Type B pancreatic cell (in vitro differentiated cells): Measurements from ENCODE around the gene OPA3. TPM values are rescaled to one million over a fixed set of nuclear protein-coding genes. Genes with fewer than 3 reads are reported as not detected.
A peak's percentile ranks its signal among the peaks of the same experiment; 100 is the strongest.

Experiments
- DNase-seq: peaks from one replicate; pipeline ENCODE4 v3.0.0; 2021; ENCODE audit warnings: mixed read lengths; ENCODE audit not compliant: unreplicated experiment; ENCODE audit errors: extremely low spot score
- H3K27ac Mint-ChIP-seq: 2 replicates; pipeline ENCODE4 v1.8.0; 2021; ENCODE audit warnings: mild to moderate bottlenecking, mixed read lengths
- H3K27me3 Mint-ChIP-seq: 2 replicates; pipeline ENCODE4 v1.8.0; 2021; ENCODE audit warnings: mixed read lengths
- H3K36me3 Mint-ChIP-seq: 2 replicates; pipeline ENCODE4 v1.8.0; 2021; ENCODE audit warnings: mixed read lengths
- H3K4me1 Mint-ChIP-seq: one replicate; pipeline ENCODE4 v1.8.0; 2021; ENCODE audit warnings: mixed read lengths; ENCODE audit not compliant: unreplicated experiment
- H3K4me3 Mint-ChIP-seq: 2 replicates; pipeline ENCODE4 v1.8.0; 2021; ENCODE audit warnings: mild to moderate bottlenecking, mixed read lengths
- H3K9me3 Mint-ChIP-seq: 2 replicates; pipeline ENCODE4 v1.8.0; 2021; ENCODE audit warnings: mixed read lengths
- total RNA-seq: library from RNA; stranded (reverse); gene quantifications from 2 replicates; pipeline ENCODE4 v1.2.1, GENCODE V29; 2021; ENCODE audit warnings: low replicate concordance
- TF ChIP-seq, protein P1 (sequence below): fragments of 200-600 bp; sonication (generic); conservative IDR thresholded peaks from 2 replicates; pipeline ENCODE4 v1.5.0; 2021; ENCODE audit warnings: antibody characterized with exemption, mild to moderate bottlenecking

Gene OPA3
- total RNA-seq, 1 donor from 2014 or later = 10.1 TPM

GRCh38 chr19:45524575-45525129 lies 60.0 kb downstream of the OPA3 start:
- H3K9me3 Mint-ChIP-seq = no peaks in the 10 kb centered on the region
- peaks cover 20% of the 10 kb centered on the region for H3K36me3 Mint-ChIP-seq
- TF ChIP-seq, protein P1, sequence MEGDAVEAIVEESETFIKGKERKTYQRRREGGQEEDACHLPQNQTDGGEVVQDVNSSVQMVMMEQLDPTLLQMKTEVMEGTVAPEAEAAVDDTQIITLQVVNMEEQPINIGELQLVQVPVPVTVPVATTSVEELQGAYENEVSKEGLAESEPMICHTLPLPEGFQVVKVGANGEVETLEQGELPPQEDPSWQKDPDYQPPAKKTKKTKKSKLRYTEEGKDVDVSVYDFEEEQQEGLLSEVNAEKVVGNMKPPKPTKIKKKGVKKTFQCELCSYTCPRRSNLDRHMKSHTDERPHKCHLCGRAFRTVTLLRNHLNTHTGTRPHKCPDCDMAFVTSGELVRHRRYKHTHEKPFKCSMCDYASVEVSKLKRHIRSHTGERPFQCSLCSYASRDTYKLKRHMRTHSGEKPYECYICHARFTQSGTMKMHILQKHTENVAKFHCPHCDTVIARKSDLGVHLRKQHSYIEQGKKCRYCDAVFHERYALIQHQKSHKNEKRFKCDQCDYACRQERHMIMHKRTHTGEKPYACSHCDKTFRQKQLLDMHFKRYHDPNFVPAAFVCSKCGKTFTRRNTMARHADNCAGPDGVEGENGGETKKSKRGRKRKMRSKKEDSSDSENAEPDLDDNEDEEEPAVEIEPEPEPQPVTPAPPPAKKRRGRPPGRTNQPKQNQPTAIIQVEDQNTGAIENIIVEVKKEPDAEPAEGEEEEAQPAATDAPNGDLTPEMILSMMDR = no peak
- DNase-seq = no peak
- H3K4me3 Mint-ChIP-seq = no peak overlapping the region
- peaks cover 21% of the 10 kb centered on the region for H3K27me3 Mint-ChIP-seq
- H3K27ac Mint-ChIP-seq = no peak overlapping the region
- H3K4me1 Mint-ChIP-seq = peaks cover 19% of the 10 kb centered on the region

- TF ChIP-seq, protein P1 = peak; percentile 92
- Mint-ChIP-seq H3K4me3 (peak overlapping the region; percentile 65), H3K27ac (peak overlapping the region; percentile 77), H3K36me3 (peaks cover 20% of the 10 kb centered on the region), H3K27me3 (peaks cover 14% of the 10 kb centered on the region), H3K4me1 (peaks cover 19% of the 10 kb centered on the region), H3K9me3 (no peaks in the 10 kb centered on the region)
- DNase-seq = peak; percentile 82
These were observed 60.9 kb downstream of the OPA3 start for GRCh38 chr19:45523642-45524256.

DNA sequence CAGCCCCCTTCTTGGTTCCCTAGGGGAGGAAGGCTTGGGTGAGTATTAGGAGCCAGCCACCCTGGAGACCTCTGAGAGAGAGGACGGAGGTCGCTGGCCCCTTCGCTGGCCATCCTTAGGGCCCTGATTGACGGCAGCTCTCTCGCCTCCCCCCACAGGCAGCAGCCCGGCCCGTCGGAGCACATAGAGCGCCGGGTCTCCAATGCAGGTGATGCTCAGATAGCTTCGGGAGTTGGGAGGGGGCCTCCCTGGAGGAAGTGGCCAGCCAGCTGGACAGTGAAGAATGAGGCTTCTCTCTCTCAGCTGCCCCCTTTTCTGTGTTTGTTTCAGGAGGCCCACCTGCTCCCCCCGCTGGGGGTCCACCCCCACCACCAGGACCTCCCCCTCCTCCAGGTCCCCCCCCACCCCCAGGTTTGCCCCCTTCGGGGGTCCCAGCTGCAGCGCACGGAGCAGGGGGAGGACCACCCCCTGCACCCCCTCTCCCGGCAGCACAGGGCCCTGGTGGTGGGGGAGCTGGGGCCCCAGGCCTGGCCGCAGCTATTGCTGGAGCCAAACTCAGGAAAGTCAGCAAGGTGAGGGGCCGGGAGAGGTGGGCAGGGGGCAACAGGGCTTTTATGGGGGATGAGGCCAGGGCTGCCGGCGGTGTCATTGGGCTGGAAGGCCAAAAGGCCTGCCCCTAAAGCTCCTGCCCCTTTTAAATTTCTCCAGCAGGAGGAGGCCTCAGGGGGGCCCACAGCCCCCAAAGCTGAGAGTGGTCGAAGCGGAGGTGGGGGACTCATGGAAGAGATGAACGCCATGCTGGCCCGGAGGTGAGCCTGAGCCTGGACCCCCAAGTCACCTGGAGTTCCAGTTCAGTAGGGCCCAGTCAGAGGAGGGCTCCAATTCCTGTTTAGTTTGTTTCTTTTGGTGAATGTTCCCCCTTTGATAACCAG lies 62.3 kb downstream of the OPA3 start:
- Mint-ChIP-seq H3K4me3 (no peak overlapping the region), H3K4me1 (peaks cover 5% of the 10 kb centered on the region), H3K9me3 (no peaks in the 10 kb centered on the region), H3K27ac (no peak overlapping the region), H3K36me3 (peaks cover 11% of the 10 kb centered on the region), H3K27me3 (no peaks in the 10 kb centered on the region)
- TF ChIP-seq, protein P1 = no peak
- DNase-seq = no peak

- no peak overlapping the region for H3K27ac Mint-ChIP-seq
- peaks cover 5% of the 10 kb centered on the region for H3K4me1 Mint-ChIP-seq
- H3K9me3 Mint-ChIP-seq = no peaks in the 10 kb centered on the region
- no peak overlapping the region for H3K4me3 Mint-ChIP-seq
- no peak for DNase-seq
- no peaks in the 10 kb centered on the region for H3K27me3 Mint-ChIP-seq
- TF ChIP-seq, protein P1 = no peak
- peaks cover under 1% of the 10 kb centered on the region for H3K36me3 Mint-ChIP-seq
These were observed 66.2 kb downstream of the OPA3 start for GRCh38 chr19:45518469-45518826.

GRCh38 chr19:45517641-45518468 lies 66.7 kb downstream of the OPA3 start:
- Mint-ChIP-seq H3K9me3 (no peaks in the 10 kb centered on the region), H3K27ac (no peak overlapping the region), H3K27me3 (no peaks in the 10 kb centered on the region), H3K4me1 (peaks cover 5% of the 10 kb centered on the region), H3K36me3 (no peaks in the 10 kb centered on the region), H3K4me3 (no peak overlapping the region)
- no peak for DNase-seq
- TF ChIP-seq, protein P1 = no peak
